ENCODE measurements around the gene RBBP6. TPM values are rescaled to one million over a fixed set of nuclear protein-coding genes. Genes with fewer than 3 reads are reported as not detected.

RBBP6 gene
- total and polyA plus RNA-seq, 12 donors: 31.8 to 57.8 (median 44.1) TPM

DNA sequence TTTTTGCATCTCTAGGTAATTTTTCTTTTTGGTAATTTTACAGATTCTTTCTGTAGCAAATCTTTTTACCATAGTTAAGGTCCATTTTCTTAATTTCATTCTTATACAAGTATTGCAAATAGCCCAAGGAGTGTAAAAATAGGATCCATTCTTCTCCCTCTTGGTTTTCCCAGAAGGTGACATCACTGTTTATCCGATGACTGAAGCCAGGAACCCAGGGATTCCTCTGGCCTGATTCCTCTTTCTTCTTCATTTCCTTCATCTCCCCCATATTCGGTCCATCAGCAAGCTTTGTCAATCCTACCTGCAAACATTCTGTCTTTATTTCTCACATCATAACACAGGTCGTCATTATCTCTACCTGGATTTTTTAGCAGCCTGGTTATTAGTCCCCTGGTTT is 5.3 kb downstream of the RBBP6 start:
- 47 to 57% (median 51%) methylated on average over 3 of the region's 3 CpGs for WGBS, 4 donors
- no peak for DNase-seq
- TF ChIP-seq POLR2A (IDR thresholded peaks at IDR 0.05): no peak
- TF ChIP-seq, protein P1, sequence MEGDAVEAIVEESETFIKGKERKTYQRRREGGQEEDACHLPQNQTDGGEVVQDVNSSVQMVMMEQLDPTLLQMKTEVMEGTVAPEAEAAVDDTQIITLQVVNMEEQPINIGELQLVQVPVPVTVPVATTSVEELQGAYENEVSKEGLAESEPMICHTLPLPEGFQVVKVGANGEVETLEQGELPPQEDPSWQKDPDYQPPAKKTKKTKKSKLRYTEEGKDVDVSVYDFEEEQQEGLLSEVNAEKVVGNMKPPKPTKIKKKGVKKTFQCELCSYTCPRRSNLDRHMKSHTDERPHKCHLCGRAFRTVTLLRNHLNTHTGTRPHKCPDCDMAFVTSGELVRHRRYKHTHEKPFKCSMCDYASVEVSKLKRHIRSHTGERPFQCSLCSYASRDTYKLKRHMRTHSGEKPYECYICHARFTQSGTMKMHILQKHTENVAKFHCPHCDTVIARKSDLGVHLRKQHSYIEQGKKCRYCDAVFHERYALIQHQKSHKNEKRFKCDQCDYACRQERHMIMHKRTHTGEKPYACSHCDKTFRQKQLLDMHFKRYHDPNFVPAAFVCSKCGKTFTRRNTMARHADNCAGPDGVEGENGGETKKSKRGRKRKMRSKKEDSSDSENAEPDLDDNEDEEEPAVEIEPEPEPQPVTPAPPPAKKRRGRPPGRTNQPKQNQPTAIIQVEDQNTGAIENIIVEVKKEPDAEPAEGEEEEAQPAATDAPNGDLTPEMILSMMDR (IDR thresholded peaks at IDR 0.05): no peak
- no peaks in the 10 kb centered on the region for H3K9me3 ChIP-seq (replicated peaks in 1 of 3)
- peak overlapping the region in 1 of 4 donors; percentile 71 for H3K4me3 ChIP-seq
- peak overlapping the region in 2 of 5 donors; percentile 2 to 39 for H3K27ac ChIP-seq
- intact Hi-C loops (cut with DNase I): no loop called here
- no peaks in the 10 kb centered on the region for H3K27me3 ChIP-seq
- H3K36me3 ChIP-seq (replicated peaks in 1 of 2): peaks cover 0 to 33% of the 10 kb centered on the region in 2 donors
- H3K4me1 ChIP-seq (replicated peaks in 1 of 2): peaks cover 33 to 66% of the 10 kb centered on the region in 2 donors

DNA sequence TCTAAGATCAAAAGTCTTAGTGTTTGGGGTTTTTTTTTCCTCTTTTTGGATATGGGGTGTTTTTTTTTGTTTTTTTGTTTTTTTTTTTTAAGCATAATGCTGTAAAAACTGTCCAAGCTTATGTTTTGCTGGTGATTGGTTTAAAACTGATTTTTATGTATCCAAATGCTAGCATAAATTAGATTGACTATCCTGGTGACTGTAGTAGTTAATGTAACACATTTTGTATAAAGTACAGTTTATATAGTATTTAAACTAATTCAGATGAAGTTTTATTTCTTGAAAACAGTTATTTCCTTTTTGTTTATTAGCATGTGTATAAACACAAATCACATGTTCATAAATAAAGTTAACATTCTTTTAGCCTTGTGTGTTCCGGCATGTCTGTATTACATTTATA is 10.9 kb downstream of the RBBP6 start:
- H3K27ac ChIP-seq: no peak overlapping the region
- no peaks in the 10 kb centered on the region for H3K9me3 ChIP-seq (replicated peaks in 1 of 3)
- no peak for DNase-seq
- 95 to 98% (median 97%) methylated on average over 1 of the region's 1 CpG for WGBS, 4 donors
- H3K4me3 ChIP-seq: no peak overlapping the region
- intact Hi-C loops (cut with DNase I): no loop called here
- H3K4me1 ChIP-seq (replicated peaks in 1 of 2): peaks cover 3 to 49% of the 10 kb centered on the region in 2 donors
- TF ChIP-seq, protein P1 (IDR thresholded peaks at IDR 0.05): no peak
- no peak for TF ChIP-seq POLR2A (IDR thresholded peaks at IDR 0.05)
- H3K27me3 ChIP-seq: no peaks in the 10 kb centered on the region
- H3K36me3 ChIP-seq (replicated peaks in 1 of 2): peaks cover 0 to 50% of the 10 kb centered on the region in 2 donors

DNA sequence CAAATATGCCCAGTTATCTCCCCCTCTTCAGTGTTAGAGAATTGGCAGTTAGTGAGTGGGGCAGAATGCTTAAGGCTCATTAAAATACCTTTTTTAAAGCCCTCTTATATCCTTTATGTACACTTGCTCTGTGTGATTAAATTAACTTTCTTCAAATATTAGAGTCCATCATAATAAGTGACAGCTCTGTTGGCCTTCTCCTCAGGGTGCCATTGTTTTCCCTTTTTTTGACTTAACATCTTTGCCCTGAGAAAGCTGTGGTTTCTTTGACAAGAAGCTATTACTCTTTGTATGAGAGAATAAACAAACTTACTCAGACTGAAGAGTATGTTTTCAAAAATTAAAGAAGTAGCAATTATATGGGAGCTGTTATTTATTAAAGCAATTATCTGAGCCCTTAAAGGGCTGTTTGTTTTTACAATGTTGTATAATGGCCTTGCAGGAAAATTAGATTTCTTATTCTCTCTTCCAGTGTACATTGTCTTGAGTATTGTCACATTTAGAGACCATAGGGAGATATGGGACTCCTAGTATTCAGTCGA is 13.4 kb downstream of the RBBP6 start:
- Histone ChIP-seq H3K4me3 (no peak overlapping the region), H3K36me3 (replicated peaks in 1 of 2) (peaks cover 0 to 51% of the 10 kb centered on the region in 2 donors), H3K9me3 (replicated peaks in 1 of 3) (no peaks in the 10 kb centered on the region), H3K4me1 (replicated peaks in 1 of 2) (peaks cover 3 to 31% of the 10 kb centered on the region in 2 donors), H3K27ac (no peak overlapping the region), H3K27me3 (no peaks in the 10 kb centered on the region)
- intact Hi-C loops (cut with DNase I): no loop called here
- TF ChIP-seq, protein P1 (IDR thresholded peaks at IDR 0.05): no peak
- no peak for TF ChIP-seq POLR2A (IDR thresholded peaks at IDR 0.05)
- no peak for DNase-seq
- 76 to 95% (median 89%) methylated on average over 1 of the region's 1 CpG for WGBS, 4 donors

DNA sequence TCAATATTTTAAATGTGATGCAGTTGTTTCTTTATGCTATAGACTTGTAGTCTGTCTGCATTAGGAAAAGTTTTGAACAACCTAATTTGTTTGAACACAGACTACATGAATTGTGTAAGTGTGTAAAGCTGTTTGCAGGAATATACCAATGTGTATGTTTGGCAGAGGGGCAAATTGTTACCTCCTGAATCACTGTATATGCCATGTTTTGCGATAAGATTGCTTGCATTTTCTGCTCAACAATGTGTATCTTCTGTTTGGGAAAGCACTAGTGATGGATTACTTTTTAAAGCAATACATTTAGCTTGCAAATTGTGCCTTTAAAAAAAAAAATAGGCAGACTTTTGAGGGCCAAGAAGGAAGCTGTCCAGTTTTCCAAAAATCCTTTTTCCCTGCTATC is 14.6 kb downstream of the RBBP6 start:
- Histone ChIP-seq H3K27me3 (no peaks in the 10 kb centered on the region), H3K4me3 (no peak overlapping the region), H3K27ac (no peak overlapping the region), H3K9me3 (replicated peaks in 1 of 3) (no peaks in the 10 kb centered on the region), H3K36me3 (replicated peaks in 1 of 2) (peaks cover 0 to 53% of the 10 kb centered on the region in 2 donors), H3K4me1 (replicated peaks in 1 of 2) (peaks cover 3 to 28% of the 10 kb centered on the region in 2 donors)
- TF ChIP-seq, protein P1 (IDR thresholded peaks at IDR 0.05): no peak
- TF ChIP-seq POLR2A (IDR thresholded peaks at IDR 0.05): no peak
- DNase-seq: no peak
- WGBS, 4 donors: 65 to 86% (median 79%) methylated on average over 1 of the region's 1 CpG
- intact Hi-C loops (cut with DNase I): no loop called here

Data from adrenal gland (tissue), 12 donors.